Caco-2 (cell line): Measurements from ENCODE around the gene GCGR. TPM values are rescaled to one million over a fixed set of nuclear protein-coding genes. Genes with fewer than 3 reads are reported as not detected.
A peak's percentile ranks its signal among the peaks of the same experiment; 100 is the strongest.

Experiments
- Bru-seq: library from RNA; stranded (reverse); fragments of 400-500 nt; gene quantifications from one replicate; lab custom pipeline; 2021; lab: Mats Ljungman, UMichigan
- BruChase-seq, 2 experiments: library from RNA; stranded (reverse); fragments of 400-500 nt; gene quantifications; one replicate each; lab custom pipeline; 2021; lab: Mats Ljungman, UMichigan
- BruUV-seq: library from RNA; stranded (reverse); fragments of 400-500 nt; replicated peaks from 2 replicates; lab custom pipeline; 2021; lab: Mats Ljungman, UMichigan
- CTCF ChIA-PET: fragments of 300-600 bp; sonication (Branson Sonifier 250); formaldehyde crosslinking; loops from one replicate; lab custom pipeline; 2022; ENCODE audit warnings: antibody characterized with exemption; lab: Charles Lee
- POLR2A ChIA-PET: fragments of 300-600 bp; sonication (Branson Sonifier 250); formaldehyde crosslinking; loops from one replicate; lab custom pipeline; 2022; ENCODE audit warnings: antibody characterized with exemption; lab: Charles Lee
- DNase-seq, 2 experiments: peaks; one replicate each; pipeline versions ENCODE4 v3.0.0 to v3.0.0-alpha.2; 2020 to 2022
- H3K27me3 ChIP-seq: replicated peaks from 2 replicates; pipeline ENCODE4 v1.6.0; 2011; ENCODE audit warnings: low read length; ENCODE audit not compliant: control insufficient read depth, insufficient read depth
- H3K36me3 ChIP-seq: 2 replicates; pipeline ENCODE4 v1.5.1; 2011; ENCODE audit warnings: low read length; ENCODE audit not compliant: control insufficient read depth, insufficient read depth
- H3K4me1 ChIP-seq: fragments of 250-450 bp; sonication (Bioruptor Pico); 2 replicates; pipeline ENCODE4 v1.5.1; 2020; ENCODE audit warnings: mild to moderate bottlenecking
- H3K4me3 ChIP-seq: 2 replicates; pipeline ENCODE4 v1.5.1; 2011; ENCODE audit warnings: low read depth, mild to moderate bottlenecking, control low read depth, low read length
- H3K9me3 ChIP-seq: fragments of 250-450 bp; sonication (Bioruptor Pico); 2 replicates; pipeline ENCODE4 v1.5.1; 2020; ENCODE audit warnings: mild to moderate bottlenecking, moderate library complexity
- H3K27ac Mint-ChIP-seq: one replicate; pipeline ENCODE4 v1.8.0; 2022; ENCODE audit warnings: mixed read lengths; ENCODE audit not compliant: unreplicated experiment
- H3K27me3 Mint-ChIP-seq: one replicate; pipeline ENCODE4 v1.8.0; 2022; ENCODE audit warnings: mixed read lengths; ENCODE audit not compliant: insufficient read depth, unreplicated experiment
- H3K36me3 Mint-ChIP-seq: one replicate; pipeline ENCODE4 v1.8.0; 2022; ENCODE audit warnings: mild to moderate bottlenecking, mixed read lengths; ENCODE audit not compliant: insufficient read depth, unreplicated experiment
- H3K4me1 Mint-ChIP-seq: one replicate; pipeline ENCODE4 v1.8.0; 2022; ENCODE audit warnings: low read depth, mixed read lengths; ENCODE audit not compliant: unreplicated experiment
- H3K4me3 Mint-ChIP-seq: one replicate; pipeline ENCODE4 v1.8.0; 2022; ENCODE audit warnings: mild to moderate bottlenecking, moderate library complexity, mixed read lengths; ENCODE audit not compliant: unreplicated experiment
- H3K9me3 Mint-ChIP-seq: one replicate; pipeline ENCODE4 v1.8.0; 2022; ENCODE audit warnings: mixed read lengths; ENCODE audit not compliant: unreplicated experiment
- intact Hi-C: fragments of 100-400 bp; cut with micrococcal nuclease; formaldehyde crosslinking; loops from one replicate; pipeline ENCODE4 v1.10.0; 2022; ENCODE audit not compliant: unreplicated experiment
- long read RNA-seq: library from polyadenylated mRNA; stranded (forward); transcript quantifications from one replicate; pipeline ENCODE4 v2.0.0, GENCODE V29; 2022
- total RNA-seq: library from RNA; stranded (reverse); gene quantifications from 2 replicates; pipeline ENCODE4 v1.2.3, GENCODE V29; 2022
- TF ChIP-seq, protein P1 (sequence below), 2 experiments: fragments of 200-600 bp in 1 of 2; IDR thresholded peaks; 1 replicate in 1 of 2; 2 replicates in 1 of 2; pipeline versions ENCODE4 v1.5.1 to v1.8.0; 2011 to 2022; ENCODE audit warnings: antibody characterized with exemption in 1 of 2, control low read depth in 1 of 2, inconsistent platforms in 1 of 2, low read depth in 1 of 2, low read length in 1 of 2, mild to moderate bottlenecking in 1 of 2, moderate library complexity in 1 of 2; ENCODE audit not compliant: insufficient read depth in 1 of 2, severe bottlenecking in 1 of 2, unreplicated experiment in 1 of 2

GCGR gene
- total RNA-seq (0.91 and 1.0 TPM in 2 replicates), Bru-seq, nascent RNA (percentile 7 among the genes with signal in this experiment), BruChase-seq, experiment 1, labeled RNA remaining after a 2-hour chase (percentile 8 among the genes with signal in this experiment), BruChase-seq, experiment 2, labeled RNA remaining after a 6-hour chase (percentile 26 among the genes with signal in this experiment)
- long read RNA-seq, result 0 reads

DNA sequence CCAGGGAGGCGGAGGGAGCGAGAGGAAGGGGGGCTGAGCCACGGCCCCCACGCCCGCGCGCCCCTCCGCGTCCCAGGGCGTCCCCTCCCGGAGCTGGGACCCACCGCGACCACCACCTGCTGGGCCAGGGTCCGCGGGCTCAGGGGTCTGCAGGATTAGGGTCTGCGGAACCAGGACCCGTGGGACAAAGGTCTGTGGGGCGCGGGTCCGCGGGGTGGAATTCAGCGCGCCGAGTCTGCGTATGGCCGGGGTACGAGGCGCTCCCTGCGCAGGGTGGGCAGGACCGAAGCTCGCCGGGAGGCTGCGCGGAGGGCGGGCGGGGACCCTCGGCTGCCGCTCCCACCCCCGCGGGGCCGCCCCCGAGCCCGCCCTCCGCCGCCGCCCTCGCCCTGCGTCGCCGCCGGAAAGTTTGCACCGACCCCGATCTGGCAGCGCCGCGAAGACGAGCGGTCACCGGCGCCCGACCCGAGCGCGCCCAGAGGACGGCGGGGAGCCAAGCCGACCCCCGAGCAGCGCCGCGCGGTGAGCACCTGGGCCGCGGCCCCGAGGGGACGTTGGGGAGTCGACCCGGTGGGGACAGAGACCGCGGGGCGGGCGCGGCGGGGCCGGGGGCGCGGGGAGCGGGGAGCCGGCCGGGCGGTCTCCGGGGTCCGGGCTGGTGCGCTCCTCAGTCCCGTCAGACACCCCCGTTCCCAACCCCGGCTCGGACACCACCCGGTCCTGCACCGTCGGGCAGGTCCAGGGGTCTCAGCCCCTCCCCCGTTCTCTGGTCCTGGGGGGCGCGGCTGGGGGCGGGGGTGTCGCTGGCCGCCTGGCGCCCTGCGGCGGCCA lies at the start of gene GCGR:
GCGR (plus strand) TSS at position 423 of the 831 bp plus-strand sequence. CDS start 4,869 bp downstream, outside the sequence.
- no peak for DNase-seq
- H3K4me3 Mint-ChIP-seq, result peak within 1 kb of the TSS; percentile 55
- Histone ChIP-seq H3K27me3 (no peaks in the 10 kb centered on the region), H3K4me3 (peak within 1 kb of the TSS; percentile 32), H3K9me3 (no peaks in the 10 kb centered on the region), H3K36me3 (no peaks in the 10 kb centered on the region), H3K4me1 (peaks cover 14% of the 10 kb centered on the region)
- H3K9me3 Mint-ChIP-seq, result peaks cover 9% of the 10 kb centered on the region
- ChIA-PET POLR2A (no interaction called here), CTCF (no interaction called here)
- peaks cover 6% of the 10 kb centered on the region for H3K4me1 Mint-ChIP-seq
- H3K36me3 Mint-ChIP-seq, result no peaks in the 10 kb centered on the region
- BruUV-seq, result no TSS peak
- intact Hi-C loops, result no loop called here
- peaks cover 18% of the 10 kb centered on the region for H3K27me3 Mint-ChIP-seq
- TF ChIP-seq, protein P1, sequence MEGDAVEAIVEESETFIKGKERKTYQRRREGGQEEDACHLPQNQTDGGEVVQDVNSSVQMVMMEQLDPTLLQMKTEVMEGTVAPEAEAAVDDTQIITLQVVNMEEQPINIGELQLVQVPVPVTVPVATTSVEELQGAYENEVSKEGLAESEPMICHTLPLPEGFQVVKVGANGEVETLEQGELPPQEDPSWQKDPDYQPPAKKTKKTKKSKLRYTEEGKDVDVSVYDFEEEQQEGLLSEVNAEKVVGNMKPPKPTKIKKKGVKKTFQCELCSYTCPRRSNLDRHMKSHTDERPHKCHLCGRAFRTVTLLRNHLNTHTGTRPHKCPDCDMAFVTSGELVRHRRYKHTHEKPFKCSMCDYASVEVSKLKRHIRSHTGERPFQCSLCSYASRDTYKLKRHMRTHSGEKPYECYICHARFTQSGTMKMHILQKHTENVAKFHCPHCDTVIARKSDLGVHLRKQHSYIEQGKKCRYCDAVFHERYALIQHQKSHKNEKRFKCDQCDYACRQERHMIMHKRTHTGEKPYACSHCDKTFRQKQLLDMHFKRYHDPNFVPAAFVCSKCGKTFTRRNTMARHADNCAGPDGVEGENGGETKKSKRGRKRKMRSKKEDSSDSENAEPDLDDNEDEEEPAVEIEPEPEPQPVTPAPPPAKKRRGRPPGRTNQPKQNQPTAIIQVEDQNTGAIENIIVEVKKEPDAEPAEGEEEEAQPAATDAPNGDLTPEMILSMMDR (IDR thresholded peaks at IDR 0.05; ENCODE audit: insufficient read depth in 1 of 2, low read depth in 1 of 2, low read length in 1 of 2, severe bottlenecking in 1 of 2, unreplicated experiment in 1 of 2), result no peak
- H3K27ac Mint-ChIP-seq, result no peak within 1 kb of the TSS

- H3K27me3 ChIP-seq, result no peaks in the 10 kb centered on the region
- CTCF ChIA-PET, result no interaction called here
- H3K9me3 ChIP-seq, result no peaks in the 10 kb centered on the region
- Mint-ChIP-seq H3K4me1 (no peaks in the 10 kb centered on the region), H3K27me3 (no peaks in the 10 kb centered on the region), H3K9me3 (no peaks in the 10 kb centered on the region), H3K4me3 (no peak overlapping the region), H3K36me3 (no peaks in the 10 kb centered on the region), H3K27ac (no peak overlapping the region)
- DNase-seq, result no peak
- TF ChIP-seq, protein P1 (IDR thresholded peaks at IDR 0.05; ENCODE audit: insufficient read depth in 1 of 2, low read depth in 1 of 2, low read length in 1 of 2, severe bottlenecking in 1 of 2, unreplicated experiment in 1 of 2), result no peak
- intact Hi-C loops, result no loop called here
- no TSS peak for BruUV-seq
- H3K36me3 ChIP-seq, result no peaks in the 10 kb centered on the region
- no peak overlapping the region for H3K4me3 ChIP-seq
- POLR2A ChIA-PET, result no interaction called here
- H3K4me1 ChIP-seq, result peaks cover 5% of the 10 kb centered on the region; the same call in 1 of the 2 replicates
These were observed 11.0 kb upstream of the GCGR start for GRCh38 chr17:81792675-81793615.

DNA sequence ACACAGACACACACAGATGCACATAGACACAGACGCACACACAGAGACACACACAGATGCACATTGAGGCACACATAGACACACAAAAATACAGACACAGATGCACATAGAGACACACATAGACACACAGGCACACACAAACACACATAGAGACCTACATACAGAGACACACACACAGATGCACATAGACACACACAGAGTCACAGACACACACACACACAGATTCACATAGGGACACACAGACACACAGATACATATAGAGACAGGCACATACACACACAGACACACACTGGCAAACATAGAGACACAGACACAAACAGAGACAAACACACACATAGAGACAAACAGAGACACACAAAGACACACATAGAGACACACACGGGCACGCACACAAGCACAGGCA lies 9.9 kb upstream of the GCGR start:
- POLR2A ChIA-PET, result no interaction called here
- TF ChIP-seq, protein P1 (IDR thresholded peaks at IDR 0.05; ENCODE audit: insufficient read depth in 1 of 2, low read depth in 1 of 2, low read length in 1 of 2, severe bottlenecking in 1 of 2, unreplicated experiment in 1 of 2), result no peak
- Histone ChIP-seq H3K27me3 (no peaks in the 10 kb centered on the region), H3K4me3 (no peak overlapping the region), H3K36me3 (no peaks in the 10 kb centered on the region), H3K9me3 (no peaks in the 10 kb centered on the region), H3K4me1 (peaks cover 5% of the 10 kb centered on the region; the same call in 1 of the 2 replicates)
- no peaks in the 10 kb centered on the region for H3K4me1 Mint-ChIP-seq
- intact Hi-C loops, result no loop called here
- H3K9me3 Mint-ChIP-seq, result no peaks in the 10 kb centered on the region
- no peaks in the 10 kb centered on the region for H3K27me3 Mint-ChIP-seq
- no TSS peak for BruUV-seq
- no peak for DNase-seq
- CTCF ChIA-PET, result interaction anchor here (1.0 kb wide), 1 partner anchor 58 kb away, joined by 3 read pairs; no protein-coding TSS in a partner anchor
- H3K27ac Mint-ChIP-seq, result no peak overlapping the region
- no peaks in the 10 kb centered on the region for H3K36me3 Mint-ChIP-seq
- no peak overlapping the region for H3K4me3 Mint-ChIP-seq
